ENCODE results near the gene PLXNB1.
"Not testable (repeated sequence)": the region's sequence is repeated elsewhere in the genome, so short reads cannot be mapped to it uniquely, and the experiment has no call there.

PLXNB1 gene

DNA sequence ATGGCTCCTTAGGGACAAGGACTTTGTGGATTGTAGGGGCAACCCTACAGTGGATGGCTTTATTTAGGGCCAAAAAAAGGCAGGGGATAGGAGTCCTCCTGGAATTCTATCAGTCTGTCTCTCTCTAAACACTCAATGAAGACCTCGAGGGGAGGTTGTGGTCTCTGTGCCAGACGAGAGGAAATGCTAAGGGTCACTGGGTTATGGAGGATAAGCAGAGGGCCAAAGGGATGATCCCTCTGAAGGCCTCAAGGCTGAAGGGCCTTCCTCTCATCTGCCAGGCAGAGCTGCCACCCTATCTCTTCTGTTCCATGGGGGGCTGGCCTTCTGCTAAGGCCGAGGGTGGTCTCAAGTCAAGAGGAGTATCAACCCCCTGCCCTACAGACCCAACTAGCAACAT lies 27.0 kb downstream of the PLXNB1 start:
- TF ChIP-seq, protein P1, sequence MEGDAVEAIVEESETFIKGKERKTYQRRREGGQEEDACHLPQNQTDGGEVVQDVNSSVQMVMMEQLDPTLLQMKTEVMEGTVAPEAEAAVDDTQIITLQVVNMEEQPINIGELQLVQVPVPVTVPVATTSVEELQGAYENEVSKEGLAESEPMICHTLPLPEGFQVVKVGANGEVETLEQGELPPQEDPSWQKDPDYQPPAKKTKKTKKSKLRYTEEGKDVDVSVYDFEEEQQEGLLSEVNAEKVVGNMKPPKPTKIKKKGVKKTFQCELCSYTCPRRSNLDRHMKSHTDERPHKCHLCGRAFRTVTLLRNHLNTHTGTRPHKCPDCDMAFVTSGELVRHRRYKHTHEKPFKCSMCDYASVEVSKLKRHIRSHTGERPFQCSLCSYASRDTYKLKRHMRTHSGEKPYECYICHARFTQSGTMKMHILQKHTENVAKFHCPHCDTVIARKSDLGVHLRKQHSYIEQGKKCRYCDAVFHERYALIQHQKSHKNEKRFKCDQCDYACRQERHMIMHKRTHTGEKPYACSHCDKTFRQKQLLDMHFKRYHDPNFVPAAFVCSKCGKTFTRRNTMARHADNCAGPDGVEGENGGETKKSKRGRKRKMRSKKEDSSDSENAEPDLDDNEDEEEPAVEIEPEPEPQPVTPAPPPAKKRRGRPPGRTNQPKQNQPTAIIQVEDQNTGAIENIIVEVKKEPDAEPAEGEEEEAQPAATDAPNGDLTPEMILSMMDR (conservative IDR thresholded peaks at IDR 0.05; ENCODE audit: low read depth, low read length): no peak
- no peak overlapping the region for H2AFZ ChIP-seq (ENCODE audit: low read depth)

DNA sequence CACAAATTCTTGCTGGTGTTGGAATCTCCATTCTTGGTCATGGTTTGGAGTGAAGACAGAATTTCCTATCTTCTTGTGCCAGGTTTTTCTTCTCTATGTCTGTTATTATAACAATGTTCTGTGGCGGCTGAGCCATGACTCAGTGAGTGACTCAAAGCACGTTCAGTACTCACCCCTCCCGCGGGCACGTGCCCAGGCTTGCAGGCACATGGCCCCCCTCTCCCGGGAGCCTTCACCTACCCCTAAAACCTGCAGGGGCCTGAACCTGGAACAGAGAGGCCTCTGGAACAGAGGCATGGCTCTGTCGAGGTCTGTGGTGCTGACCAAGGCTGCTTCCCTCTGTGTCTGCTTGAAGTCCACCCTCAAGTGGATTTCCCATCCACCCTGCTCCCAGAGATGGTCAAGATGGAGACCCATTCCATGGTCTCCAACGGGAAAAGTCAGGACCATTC lies 27.6 kb downstream of the PLXNB1 start:
- H3K9ac ChIP-seq: no peak overlapping the region

More for the DNA sequence above, 27.0 kb downstream of the PLXNB1 start:
- Histone ChIP-seq H4K20me1 (ENCODE audit: insufficient read depth) (no peaks in the 10 kb centered on the region), H3K27me3 (ENCODE audit: insufficient read depth, low read depth) (no peaks in the 10 kb centered on the region), H3K27ac (no peak overlapping the region), H3K9ac (no peak overlapping the region), H3K79me2 (ENCODE audit: insufficient read depth, low read depth) (no peaks in the 10 kb centered on the region), H3K4me2 (no peak overlapping the region), H3K36me3 (ENCODE audit: insufficient read depth) (no peaks in the 10 kb centered on the region), H3K4me3 (IDR thresholded peaks at IDR 0.05; ENCODE audit: insufficient read depth, low read depth, low read length) (no peak overlapping the region), H3K4me1 (ENCODE audit: low read depth, poor library complexity, severe bottlenecking) (no peaks in the 10 kb centered on the region)

DNA sequence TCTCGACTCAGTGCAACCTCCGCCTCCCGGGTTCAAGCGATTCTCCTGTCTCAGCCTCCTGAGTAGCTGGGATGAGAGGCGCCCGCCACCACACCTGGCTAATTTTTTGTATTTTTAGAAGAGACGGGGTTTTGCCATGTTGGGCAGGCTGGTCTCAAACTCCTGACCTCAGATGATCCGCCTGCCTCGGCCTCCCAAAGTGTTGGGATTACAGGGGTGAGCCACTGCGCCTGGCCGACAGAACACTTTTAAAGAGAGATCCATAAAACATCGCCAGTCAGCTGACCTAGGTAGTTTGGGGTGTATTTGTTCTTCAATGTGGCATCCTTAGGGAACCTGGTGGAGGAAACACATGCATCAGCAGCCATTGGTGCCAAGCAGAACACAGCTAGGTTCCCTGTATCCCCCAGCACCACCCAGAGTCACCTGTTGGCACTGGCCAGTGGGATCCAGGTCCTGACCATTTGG lies 28.4 kb downstream of the PLXNB1 start:
- H4K20me1 ChIP-seq (ENCODE audit: insufficient read depth); H3K27ac ChIP-seq; H3K79me2 ChIP-seq (ENCODE audit: insufficient read depth, low read depth); H3K36me3 ChIP-seq (ENCODE audit: insufficient read depth); H3K4me2 ChIP-seq; H3K9ac ChIP-seq; H2AFZ ChIP-seq (ENCODE audit: low read depth); H3K4me3 ChIP-seq (IDR thresholded peaks at IDR 0.05; ENCODE audit: insufficient read depth, low read depth, low read length); H3K27me3 ChIP-seq (ENCODE audit: insufficient read depth, low read depth); H3K4me1 ChIP-seq (ENCODE audit: low read depth, poor library complexity, severe bottlenecking): not testable (repeated sequence)

More for the DNA sequence above, 27.6 kb downstream of the PLXNB1 start:
- no peak overlapping the region for H3K27ac ChIP-seq
- H3K4me2 ChIP-seq: no peak overlapping the region
- H3K79me2 ChIP-seq (ENCODE audit: insufficient read depth, low read depth): no peaks in the 10 kb centered on the region
- no peak overlapping the region for H2AFZ ChIP-seq (ENCODE audit: low read depth)
- H3K36me3 ChIP-seq (ENCODE audit: insufficient read depth): no peaks in the 10 kb centered on the region
- TF ChIP-seq, protein P1 (conservative IDR thresholded peaks at IDR 0.05; ENCODE audit: low read depth, low read length): no peak
- H4K20me1 ChIP-seq (ENCODE audit: insufficient read depth): no peaks in the 10 kb centered on the region
- no peaks in the 10 kb centered on the region for H3K27me3 ChIP-seq (ENCODE audit: insufficient read depth, low read depth)
- H3K4me1 ChIP-seq (ENCODE audit: low read depth, poor library complexity, severe bottlenecking): no peaks in the 10 kb centered on the region
- no peak overlapping the region for H3K4me3 ChIP-seq (IDR thresholded peaks at IDR 0.05; ENCODE audit: insufficient read depth, low read depth, low read length)

DNA sequence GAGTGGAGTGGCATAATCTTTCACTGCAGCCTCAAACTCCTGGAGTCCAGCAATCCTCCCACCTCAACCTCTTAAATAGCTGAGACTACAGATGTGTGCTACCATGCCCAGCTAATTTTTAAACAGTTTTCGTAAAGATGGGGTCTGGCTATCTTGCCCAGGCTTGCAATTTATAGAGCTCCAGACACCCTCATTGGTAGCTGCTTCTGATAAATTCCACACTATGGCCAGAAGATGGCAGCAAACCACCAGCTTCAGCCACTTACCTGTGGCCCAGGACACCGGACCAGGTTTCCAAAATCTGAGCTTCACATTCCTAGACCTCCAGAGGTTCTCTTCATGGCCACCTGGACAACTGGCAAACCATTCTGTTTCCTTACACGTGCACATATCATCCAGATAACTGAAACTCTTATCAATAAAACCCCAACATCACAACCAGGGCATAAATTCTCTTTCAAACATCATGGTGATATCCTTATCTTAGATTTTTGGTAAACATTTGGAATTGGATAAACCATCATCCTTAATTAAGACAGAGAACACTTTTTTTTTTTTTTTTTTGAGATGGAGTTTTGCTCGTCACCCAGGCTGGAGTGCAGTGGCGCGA lies 29.0 kb downstream of the PLXNB1 start:
- Histone ChIP-seq H3K36me3 (ENCODE audit: insufficient read depth) (no peaks in the 10 kb centered on the region), H3K27ac (no peak overlapping the region)

More for the DNA sequence above, 29.0 kb downstream of the PLXNB1 start:
- Histone ChIP-seq H3K27me3 (ENCODE audit: insufficient read depth, low read depth) (no peaks in the 10 kb centered on the region), H3K9ac (no peak overlapping the region), H3K4me1 (ENCODE audit: low read depth, poor library complexity, severe bottlenecking) (no peaks in the 10 kb centered on the region), H2AFZ (ENCODE audit: low read depth) (no peak overlapping the region), H4K20me1 (ENCODE audit: insufficient read depth) (no peaks in the 10 kb centered on the region), H3K4me2 (no peak overlapping the region), H3K4me3 (IDR thresholded peaks at IDR 0.05; ENCODE audit: insufficient read depth, low read depth, low read length) (no peak overlapping the region), H3K79me2 (ENCODE audit: insufficient read depth, low read depth) (no peaks in the 10 kb centered on the region)
- TF ChIP-seq, protein P1 (conservative IDR thresholded peaks at IDR 0.05; ENCODE audit: low read depth, low read length): peak; percentile 80

Data from KMS-11 (cell line).